GM12878 (cell line): ENCODE measurements around the gene STK39.

Experiments used
- CHD2 ChIP-seq: IDR thresholded peaks from 2 replicates; pipeline ENCODE4 v1.6.1; 2011; ENCODE audit warnings: low read depth, low read length, improper control_type of control experiment, borderline replicate concordance
- CTCF ChIP-seq, 3 experiments: IDR thresholded peaks in 2 of 3; conservative IDR thresholded peaks in 1 of 3; 2 replicates each; pipeline ENCODE4 v1.5.1; 2011; ENCODE audit warnings: low read depth in 3 of 3, low read length in 3 of 3, mild to moderate bottlenecking in 3 of 3, control low read depth in 2 of 3, moderate library complexity in 2 of 3, inconsistent platforms in 1 of 3, mixed read lengths in 1 of 3; ENCODE audit not compliant: control insufficient read depth in 2 of 3, insufficient read depth in 1 of 3; ENCODE audit errors: extremely low read depth in 1 of 3
- TCF12 ChIP-seq: IDR thresholded peaks from 2 replicates; pipeline ENCODE4 v1.6.1; 2011; ENCODE audit warnings: low read depth, mild to moderate bottlenecking, low read length

- TF ChIP-seq CHD2 (no peak), TCF12 (no peak), CTCF (IDR thresholded peaks at IDR 0.05 in 2 of 3, conservative IDR thresholded peaks at IDR 0.05 in 1 of 3; ENCODE audit: control insufficient read depth in 2 of 3, extremely low read depth in 1 of 3, insufficient read depth in 1 of 3, low read depth in 3 of 3, low read length in 3 of 3) (no peak)
Observed at GRCh38 chr2:168135121-168135520, 112.3 kb downstream of the STK39 start.
